ENCODE results near the gene RBM18.

The RBM18 gene, protein sequence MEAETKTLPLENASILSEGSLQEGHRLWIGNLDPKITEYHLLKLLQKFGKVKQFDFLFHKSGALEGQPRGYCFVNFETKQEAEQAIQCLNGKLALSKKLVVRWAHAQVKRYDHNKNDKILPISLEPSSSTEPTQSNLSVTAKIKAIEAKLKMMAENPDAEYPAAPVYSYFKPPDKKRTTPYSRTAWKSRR

GRCh38 chr9:122264360-122265148 lies at the start of gene RBM18, which contains the start of gene MRRF:
RBM18 (minus strand) TSS chr9:122264840; CDS start chr9:122261492, 3,348 bp downstream.
MRRF (plus strand) TSS chr9:122264882; CDS start chr9:122270892, 6,010 bp downstream.
- DNase-seq = peak; percentile 78

- DNase-seq = no peak
Measured at GRCh38 chr9:122314165-122314564, 49.5 kb upstream of the RBM18 start.

- DNase-seq = no peak
Measured at GRCh38 chr9:122309861-122310260, 45.2 kb upstream of the RBM18 start.

DNA sequence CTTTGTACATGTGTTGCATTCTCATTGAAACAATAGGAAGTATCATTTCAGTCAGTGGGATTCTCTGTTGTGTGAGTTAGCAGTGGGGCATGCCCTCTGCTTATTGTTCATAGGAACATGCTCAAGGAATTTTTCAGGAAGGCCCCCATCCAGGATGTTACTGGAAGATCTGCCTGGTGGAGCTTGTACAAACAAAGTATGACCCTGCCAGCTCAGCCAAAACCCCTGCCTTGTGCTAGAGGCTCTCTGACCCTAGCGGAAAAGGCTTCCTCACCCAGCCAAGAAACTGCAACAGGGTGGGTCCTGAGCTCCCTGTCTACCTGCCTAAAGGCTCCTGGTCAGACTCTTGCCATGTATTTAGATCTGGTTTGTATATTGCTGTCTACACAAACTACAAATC lies 43.3 kb upstream of the RBM18 start:
- DNase-seq = no peak

DNA sequence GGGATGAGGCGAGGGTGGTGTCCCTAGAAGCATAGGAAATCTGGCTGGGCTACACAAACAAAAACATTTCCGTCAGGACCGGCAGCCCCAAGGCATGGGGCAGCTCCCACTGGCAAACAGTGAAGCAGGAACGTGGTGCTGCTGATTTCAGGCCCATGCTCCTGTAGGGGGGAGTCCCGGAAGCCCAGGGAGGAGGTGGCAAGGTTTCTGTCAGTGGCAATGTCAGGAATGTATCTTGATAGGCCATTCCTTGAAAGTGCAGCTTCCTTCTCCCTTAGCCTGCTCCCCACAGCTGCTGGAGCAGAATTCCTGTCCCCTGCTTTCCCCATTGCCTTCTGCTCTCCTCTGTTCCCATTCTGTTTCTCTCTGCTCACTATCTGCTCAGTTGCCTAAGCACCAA lies 42.4 kb upstream of the RBM18 start:
- no peak for DNase-seq

- no peak for DNase-seq
Measured at GRCh38 chr9:122302237-122303093, 37.8 kb upstream of the RBM18 start.

DNA sequence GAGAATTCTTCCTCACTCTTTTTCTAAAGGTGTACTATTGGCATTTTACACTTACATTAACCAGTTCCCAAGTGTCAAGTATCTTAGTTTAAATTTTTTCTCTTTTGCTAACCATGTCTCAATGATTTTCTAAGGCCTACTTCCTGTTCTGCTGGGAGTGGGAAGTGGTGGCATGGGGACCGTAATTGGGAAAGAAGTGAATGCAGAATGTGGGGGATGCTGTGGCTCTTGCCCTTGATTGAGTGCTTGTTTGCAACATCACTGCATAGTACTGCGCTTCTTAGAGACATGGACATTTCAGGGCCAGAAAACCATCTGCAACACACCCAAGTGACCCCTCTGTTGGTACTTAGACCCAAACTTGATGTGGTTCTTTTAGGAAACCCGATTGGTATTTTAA lies 32.9 kb upstream of the RBM18 start:
- peak; percentile 60 for DNase-seq

GRCh38 chr9:122294531-122294930 lies 29.9 kb upstream of the RBM18 start:
- DNase-seq = no peak

DNA sequence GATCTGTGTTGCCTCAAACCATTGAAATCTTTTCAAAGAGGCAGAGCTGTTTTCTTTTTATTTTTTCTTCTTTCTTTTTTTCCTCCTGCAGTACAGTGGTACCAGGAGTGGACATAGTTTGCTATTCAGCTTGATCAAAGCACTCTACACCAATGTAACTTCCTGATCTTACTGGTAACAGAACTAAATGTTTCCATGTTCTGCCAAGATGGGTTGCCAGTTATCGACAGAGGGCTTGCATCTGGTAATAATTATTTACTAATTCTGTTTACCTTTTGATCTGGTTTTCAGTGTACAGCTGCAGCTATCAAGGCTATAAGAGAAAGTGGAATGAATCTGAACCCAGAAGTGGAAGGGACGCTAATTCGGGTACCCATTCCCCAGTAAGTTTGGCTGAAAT lies 26.8 kb upstream of the RBM18 start:
- no peak for DNase-seq

DNA sequence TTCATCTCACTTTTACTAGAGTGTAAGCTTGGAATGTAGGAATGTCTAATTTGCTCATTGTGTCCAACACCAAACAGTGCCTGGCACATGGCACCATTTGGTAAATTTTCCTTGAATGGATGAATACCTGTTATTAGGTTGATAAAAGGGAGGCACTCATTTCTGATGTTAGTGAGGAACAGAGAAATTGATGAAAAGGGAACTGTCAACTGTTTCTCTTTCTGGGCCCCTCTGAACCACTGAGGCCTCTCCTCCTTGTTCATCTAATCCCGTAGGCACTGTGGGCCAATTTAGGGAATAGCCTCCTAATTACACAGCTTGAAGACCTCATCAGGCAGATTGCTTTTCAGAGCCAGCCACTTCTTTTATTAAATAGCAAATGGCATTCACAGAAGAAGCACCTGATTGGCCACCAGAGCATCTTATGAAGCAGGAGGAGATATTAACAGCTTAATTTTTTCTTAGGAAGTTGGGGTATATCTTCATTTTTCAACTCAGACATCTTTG lies 22.6 kb upstream of the RBM18 start:
- DNase-seq = no peak

- no peak for DNase-seq
Measured at GRCh38 chr9:122286764-122287163, 22.1 kb upstream of the RBM18 start.

DNA sequence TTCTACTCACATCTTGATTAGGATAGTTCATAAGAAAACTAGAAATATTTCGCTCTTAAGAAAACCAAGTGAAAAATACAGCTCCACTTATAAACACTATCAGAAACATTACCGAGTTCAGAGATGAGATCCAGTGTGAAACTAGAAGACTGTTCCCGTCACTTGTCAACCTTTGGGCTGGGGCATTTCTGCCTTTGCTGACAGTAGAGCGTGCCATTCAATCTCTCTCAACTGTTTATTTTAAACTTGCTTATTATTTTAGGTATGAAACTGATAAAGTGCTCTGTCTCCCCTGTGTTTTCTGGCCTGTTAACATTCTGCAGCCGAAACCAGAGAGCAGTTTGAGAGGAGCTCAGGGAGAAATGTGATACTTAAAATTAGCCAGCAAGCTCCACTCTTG lies 16.7 kb upstream of the RBM18 start:
- DNase-seq = no peak

GRCh38 chr9:122277285-122277897 lies 12.8 kb upstream of the RBM18 start:
- DNase-seq = no peak

GRCh38 chr9:122276096-122276495 lies 11.5 kb upstream of the RBM18 start:
- no peak for DNase-seq

DNA sequence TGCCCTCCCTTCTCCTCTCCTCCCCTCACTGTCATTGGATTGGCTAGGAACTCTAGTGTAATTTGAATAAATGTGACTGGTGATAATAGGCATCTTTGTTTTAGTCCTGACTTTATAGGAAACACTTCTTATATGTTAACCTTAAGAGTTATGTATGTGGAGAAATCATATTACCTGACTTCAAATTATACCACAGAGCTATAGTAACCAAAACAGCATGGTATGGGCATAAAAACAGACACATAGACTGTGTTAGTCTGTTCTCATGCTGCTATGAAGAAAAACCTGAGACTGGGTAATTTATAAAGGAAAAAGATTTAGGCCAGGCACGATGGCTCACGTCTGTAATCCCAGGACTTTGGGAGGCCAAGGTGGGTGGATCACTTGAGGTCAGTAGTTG lies 9.4 kb upstream of the RBM18 start:
- no peak for DNase-seq

DNA sequence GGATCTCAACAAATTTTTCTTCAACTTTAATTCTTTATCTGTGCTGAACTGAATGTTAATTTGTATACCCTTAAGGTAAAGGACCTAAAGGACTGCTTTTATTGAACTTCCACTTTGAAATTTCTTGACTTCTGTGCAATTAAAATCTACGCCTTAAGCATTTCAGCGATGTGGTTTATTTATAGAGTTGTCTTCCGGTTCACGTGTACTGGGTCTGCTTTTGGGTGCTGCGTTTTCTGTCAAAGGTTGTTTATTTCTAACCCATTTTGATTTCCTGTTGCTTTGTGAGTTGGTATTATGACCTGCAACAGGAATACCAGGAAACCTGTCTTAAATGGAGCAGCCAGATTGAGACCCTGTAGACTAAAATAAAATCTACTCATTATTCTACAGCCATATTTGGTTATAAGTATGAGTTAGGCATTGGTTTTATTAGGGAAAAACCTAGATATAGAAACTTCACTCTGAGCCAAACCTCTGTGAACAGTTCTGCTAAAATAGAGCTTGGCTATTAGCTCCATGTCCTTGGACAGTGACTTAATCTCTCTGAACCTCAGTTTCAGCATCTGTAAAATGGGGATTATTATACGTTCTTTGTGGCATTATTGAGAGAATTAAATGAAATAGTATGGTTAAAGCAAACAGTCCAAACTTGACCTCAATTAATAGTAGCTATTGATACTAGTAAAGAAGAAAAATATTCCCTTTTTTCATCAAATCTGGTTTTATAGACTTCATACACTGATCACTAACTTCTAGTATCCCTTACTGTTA lies 3.6 kb upstream of the RBM18 start:
- DNase-seq = no peak

DNA sequence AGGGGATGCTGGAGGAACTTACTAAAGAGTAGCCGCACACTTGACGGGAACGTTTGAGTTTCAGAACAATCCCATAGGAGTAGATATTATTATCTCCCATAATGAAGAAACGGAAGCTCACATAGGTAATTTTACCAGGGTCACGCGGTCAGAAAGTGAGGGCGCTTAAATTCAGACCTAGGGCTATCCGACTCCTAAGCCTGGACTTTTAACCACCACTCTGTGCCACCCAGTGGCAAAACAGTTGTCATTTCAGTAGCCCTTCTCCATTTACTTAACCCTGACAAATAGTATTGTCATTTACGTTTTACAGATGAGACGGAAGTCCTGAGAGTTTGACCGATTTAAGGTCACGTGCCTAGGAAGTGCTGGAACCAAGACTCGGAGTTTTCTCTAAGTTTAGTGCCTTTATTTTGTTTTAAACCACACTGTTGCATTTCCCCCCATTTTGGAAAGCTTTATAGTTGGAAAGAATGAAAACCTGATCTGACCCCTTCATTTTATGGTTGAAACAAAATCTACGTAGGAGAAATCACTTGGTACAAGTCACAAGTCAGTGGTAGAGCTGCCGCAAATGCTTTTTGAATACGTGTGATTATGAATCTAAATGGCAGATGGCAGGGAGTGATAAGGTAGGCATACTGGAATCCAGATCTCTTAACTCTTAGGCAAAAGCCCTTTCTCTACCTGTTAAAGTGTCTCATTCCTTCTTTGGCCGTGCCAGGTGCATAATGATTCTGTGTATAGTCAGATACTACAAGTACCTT lies 692 bp upstream of the RBM18 start:
- peak; percentile 56 for DNase-seq

DNA sequence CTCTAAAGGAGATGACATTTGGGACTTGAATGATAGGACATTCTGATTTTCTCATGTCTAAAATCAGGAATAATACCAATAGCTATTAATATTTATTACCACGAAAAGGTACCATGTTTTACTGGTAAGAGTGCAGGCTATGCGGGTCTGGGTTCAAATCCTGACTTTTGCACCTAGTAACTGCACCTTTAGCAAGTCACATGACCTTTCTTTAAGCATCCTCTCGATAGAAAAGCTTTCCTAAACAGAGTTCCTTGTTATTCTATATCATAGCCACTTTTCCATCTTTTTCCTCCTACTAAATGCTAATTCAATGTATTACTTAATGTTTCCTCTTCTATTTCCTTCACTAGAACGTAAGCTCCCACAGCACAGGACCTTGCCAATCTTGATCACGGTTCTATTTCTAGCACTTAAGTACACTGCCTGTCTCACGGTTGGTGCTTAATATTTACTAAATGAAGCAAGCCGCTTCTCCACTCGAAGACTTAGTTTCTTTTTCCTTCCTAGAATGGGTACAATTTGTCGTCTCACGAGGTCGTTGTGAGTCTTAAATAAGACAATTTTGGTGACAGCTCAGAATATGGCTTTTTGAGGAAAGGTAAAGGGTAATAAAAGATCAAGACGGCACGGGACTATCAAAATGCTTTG lies 816 bp downstream of the RBM18 start:
- DNase-seq = no peak

DNA sequence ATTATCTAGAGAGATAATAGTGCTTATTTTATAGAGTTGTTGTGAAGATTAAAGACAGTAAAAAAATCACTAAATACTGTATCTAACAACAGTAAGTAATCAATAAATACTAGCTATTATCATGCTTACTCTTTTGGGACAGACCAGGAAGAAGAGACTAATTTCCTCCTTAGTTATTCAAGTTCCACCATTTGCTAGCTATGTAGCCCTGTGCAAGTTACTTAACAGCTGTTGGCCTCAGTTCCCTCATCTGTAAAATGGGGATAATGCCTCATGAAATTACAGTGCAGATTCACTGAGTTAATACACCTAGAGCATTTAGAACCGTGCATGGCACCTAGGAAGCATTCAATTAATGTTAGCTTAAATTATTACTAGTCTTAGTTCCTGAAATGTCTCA lies 2.6 kb downstream of the RBM18 start:
- no peak for DNase-seq

GRCh38 chr9:122261469-122261881 lies 3.2 kb downstream of the RBM18 start:
- peak; percentile 78 for DNase-seq

Measured in GF-D8 (cell line).